RPMI7951 (cell line): ENCODE results near the gene STYK1. TPM values are rescaled to one million over a fixed set of nuclear protein-coding genes. Genes with fewer than 3 reads are reported as not detected.
"Not testable (repeated sequence)": the region's sequence is repeated elsewhere in the genome, so short reads cannot be mapped to it uniquely, and the experiment has no call there.

Source experiments
- DNase-seq: peaks from one replicate; pipeline ENCODE4 v3.0.0-alpha.2; 2012; ENCODE audit warnings: low read depth
- total RNA-seq: library from RNA; depleted of rRNA; stranded (reverse); fragments of >200 nt; shearing (Covaris generic); gene quantifications from 2 replicates; pipeline ENCODE4 v1.2.3, GENCODE V29; 2014

The STYK1 gene
- total RNA-seq, 1 experiment from 2014 or later = 0.84 TPM

GRCh38 chr12:10620078-10620779, 53.6 kb downstream of the STYK1 start:
- DNase-seq = no peak

DNA sequence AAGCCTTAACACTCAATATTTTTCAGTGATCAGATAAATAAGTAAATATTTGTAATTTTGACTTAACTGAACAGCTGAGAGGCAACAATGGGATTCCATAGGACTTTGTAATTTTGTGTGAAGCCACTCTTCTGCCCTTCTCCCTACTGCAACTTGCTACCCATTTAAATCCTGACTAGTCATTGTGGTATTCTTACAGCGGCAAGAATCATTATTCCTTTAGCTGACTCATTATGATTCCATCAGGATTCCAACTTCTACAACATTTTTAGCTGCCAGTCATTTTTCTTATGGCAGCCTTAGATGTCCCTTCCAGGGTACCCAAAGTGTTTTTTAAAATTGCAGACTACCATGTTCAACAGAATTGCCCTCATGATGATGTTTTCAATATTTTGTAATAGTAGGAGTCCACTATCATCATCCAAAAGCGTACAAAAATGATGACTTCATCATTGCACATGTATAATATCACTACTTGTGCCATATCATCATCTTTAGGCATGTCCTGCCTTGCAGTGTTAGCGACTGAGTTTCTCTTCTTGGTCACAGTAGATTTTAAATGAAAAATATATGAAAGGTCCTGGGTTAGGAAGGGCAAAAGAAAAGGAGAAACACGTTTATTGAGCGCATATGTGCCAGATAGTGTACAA, 55.4 kb downstream of the STYK1 start:
- peak; percentile 73 for DNase-seq

DNA sequence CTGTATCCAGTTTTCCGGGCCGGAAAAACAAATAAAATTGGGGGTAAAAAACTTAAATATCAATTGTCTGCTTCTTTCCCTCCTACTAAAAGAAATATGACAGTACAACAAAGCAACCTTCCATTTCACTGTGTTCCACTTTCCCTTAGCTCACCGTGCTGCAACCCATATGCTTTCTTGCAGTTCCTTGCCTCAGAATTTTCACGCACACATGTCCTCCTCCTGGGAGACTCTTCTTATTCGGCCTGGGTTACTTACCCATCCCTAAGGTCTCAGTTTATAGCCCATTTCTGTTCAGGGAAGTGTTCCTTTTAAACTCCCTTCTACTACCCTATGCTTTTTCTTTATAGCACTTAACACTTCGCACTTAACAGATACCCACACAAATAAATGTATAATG, 56.0 kb downstream of the STYK1 start:
- DNase-seq = peak; percentile 28

DNA sequence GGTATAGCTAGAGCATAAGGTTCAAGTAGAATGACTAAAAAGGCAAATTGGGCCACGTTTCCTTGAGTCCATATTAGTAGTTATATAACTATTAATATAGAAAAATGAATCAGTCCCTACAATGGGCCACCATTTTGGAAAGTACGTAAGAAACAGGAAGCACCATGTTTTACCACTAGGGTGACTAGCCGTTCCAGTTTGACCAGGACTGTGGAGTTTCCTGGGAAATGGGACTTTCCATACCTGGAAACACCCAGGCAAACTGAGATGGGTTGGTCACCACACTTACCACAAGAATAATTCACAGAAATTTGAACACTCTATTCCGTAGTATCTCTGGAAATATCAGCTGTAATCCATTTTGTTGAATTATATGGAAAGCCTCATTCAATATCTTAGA, 58.3 kb downstream of the STYK1 start:
- peak; percentile 30 for DNase-seq

DNA sequence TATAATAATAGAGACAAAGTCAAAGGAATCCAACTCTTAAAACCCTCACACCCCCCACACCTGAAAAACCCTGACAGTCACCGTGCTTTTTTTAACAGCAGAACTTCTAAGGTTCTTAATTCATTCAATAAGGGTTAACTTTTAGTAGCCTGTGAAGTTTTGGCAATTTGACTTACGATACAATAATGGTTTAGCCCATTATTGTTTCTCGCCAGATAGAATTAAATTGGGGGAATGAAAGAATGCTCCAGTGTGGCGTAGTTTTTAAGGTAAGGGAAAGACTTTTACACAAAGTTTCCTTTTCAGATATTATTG, 59.8 kb downstream of the STYK1 start:
- no peak for DNase-seq

DNA sequence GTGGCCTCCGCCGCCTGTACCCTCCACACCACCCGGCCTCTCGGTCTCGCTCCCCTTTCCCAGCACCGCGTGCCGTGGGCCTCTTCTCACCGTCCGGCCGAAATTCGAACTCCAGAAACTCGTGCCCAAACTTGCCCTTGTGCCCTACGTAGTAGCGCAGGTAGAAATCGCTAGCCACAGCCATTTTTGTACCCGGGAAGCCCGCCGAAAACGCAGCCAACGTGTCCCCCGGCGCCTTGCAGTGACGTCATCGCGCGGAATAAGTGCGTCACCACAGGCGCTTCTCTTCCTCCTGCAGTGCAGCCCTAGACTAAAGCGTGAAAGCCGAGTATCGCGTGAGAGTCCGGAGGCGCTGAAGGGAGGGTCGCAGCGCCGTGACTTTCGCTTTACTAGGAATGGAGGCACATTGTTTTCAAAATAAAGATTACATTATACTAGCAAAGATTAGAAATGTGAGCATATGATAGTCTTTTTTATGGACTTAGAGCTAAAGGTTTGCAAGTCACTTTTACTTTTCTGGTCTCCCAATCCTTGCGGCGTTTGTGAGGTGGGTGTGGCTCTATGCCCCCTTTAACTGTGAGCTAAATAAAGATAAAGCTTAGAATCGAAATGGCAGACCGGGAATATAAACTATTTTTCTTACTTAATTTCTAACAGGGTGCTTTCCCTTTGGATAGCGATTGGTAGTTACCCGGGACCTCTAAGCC, 60.4 kb downstream of the STYK1 start, which contains the start of gene MAGOHB:
TSS of gene MAGOHB (minus strand) at position 261 of the 707 bp plus-strand sequence. CDS start at position 184, 77 bp downstream.
- peak; percentile 93 for DNase-seq

DNA sequence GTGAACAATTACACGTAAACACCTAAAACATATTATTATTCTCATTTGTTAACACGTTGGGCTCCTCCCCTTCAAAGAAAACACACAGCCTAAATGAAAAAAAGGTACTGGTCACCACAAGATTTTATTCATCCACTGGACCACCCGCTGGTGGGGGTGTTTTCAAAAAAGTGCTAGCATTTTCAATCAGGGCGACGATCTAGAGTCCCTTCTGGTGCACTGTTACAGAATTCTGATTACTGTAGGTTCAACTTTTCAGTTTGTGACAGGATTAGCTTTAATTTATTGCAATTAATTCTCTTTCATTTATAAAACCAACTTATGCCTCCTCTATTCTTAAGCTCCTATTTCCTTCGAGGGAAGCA, 60.9 kb downstream of the STYK1 start:
- DNase-seq = no peak

DNA sequence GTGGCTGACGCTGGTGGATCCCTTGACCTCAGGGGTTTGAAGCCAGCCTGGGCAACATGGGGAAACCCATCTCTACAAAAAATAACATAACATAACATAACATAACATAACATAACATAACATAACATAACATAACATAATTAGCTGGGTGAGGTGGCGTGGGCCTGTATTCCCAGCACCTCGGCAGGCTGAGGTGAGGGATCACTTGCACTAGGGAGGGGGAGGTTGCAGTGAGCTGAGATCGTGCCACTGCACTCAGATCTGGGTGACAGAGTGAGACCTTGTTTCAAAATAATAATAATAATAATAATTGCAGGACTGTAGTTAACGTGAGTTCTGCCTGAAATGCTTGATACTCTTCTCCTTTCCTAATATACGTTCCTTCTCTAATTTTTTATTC, 61.7 kb downstream of the STYK1 start:
- DNase-seq = no peak

DNA sequence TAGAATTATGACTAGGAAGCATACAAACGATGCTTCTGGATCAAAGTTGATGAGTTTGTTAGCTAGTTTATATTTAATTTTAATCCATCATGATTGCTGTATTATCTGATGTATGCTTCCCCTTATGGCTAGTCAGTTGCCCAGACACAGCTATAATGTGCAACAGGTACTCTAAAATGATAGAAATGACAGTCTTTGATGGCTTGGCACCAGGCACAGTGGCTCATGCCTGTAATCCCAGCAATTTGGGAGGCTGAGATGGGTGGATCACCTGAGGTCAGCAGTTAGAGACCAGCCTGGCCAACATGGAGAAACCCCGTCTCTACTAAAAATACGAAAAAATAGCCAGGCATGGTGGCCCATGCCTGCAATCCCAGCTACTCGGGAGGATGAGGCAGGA, 62.6 kb downstream of the STYK1 start:
- DNase-seq = not testable (repeated sequence)

DNA sequence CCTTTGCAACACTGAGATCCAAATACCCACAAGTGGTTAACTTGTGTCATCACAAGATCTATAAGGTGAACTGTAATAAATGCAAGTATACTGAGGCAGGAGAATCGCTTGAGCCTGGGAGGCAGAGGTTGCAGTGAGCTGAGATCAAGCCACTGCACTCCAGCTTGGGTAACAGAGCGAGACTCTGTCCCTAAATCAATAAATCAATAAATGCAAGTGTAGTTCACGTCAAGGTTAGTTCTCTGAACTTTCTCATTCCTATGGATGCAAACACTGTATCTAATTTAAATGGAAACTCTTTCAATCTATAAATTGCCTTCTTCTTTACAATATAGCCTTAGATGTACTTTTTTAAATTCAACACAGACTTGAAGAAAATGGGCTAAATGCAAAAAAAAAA, 63.7 kb downstream of the STYK1 start:
- no peak for DNase-seq

DNA sequence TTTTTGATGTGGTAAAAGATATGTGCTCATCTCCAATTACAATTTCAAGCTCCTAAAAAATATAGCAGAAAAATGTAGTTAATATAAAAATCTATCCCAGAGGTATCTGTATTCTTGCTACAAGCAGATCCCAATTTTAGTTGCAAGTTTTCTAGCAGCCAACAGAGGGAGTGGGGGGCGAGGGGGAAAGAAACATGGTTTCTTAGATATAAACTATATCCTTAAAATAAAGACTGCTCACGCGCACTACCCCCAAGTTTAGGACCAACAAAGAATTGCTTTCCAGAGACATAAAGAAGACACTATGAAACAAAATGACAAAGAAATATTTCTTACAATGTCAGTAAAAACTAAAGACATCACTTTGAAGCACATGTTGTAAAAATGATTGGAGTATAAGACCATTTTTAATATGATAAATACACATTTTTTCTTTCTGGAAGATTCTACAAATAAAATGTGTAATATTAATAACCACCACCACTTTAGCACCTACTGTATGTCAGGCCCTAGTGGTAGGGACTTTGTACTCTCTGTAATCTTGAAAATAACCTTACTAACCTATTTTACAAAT, 65.9 kb downstream of the STYK1 start:
- peak; percentile 14 for DNase-seq

- no peak for DNase-seq
Observed at GRCh38 chr12:10601860-10602259, 72.0 kb downstream of the STYK1 start.

GRCh38 chr12:10600988-10601387, 72.9 kb downstream of the STYK1 start:
- DNase-seq = no peak

DNA sequence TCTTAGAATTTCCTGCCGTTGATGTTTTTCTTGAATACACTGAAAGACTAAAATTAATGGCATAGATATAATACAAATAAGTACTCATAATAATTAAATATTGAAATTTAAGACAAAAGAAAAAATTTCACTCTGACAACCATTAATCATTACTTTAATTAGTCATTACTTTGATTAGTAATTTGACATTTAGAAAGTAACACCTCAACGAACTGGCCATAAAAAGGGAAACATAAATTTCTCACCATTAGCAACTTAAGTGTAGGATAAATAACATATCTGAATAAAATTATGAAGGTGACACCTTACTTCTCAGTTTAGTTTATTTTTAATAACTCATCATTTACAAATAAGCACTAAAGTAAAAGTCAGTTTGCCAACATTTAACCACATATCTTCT, 78.0 kb downstream of the STYK1 start:
- no peak for DNase-seq

GRCh38 chr12:10590966-10591365, 82.9 kb downstream of the STYK1 start:
- DNase-seq = peak; percentile 15

GRCh38 chr12:10584415-10584814, 89.4 kb downstream of the STYK1 start:
- DNase-seq = no peak

DNA sequence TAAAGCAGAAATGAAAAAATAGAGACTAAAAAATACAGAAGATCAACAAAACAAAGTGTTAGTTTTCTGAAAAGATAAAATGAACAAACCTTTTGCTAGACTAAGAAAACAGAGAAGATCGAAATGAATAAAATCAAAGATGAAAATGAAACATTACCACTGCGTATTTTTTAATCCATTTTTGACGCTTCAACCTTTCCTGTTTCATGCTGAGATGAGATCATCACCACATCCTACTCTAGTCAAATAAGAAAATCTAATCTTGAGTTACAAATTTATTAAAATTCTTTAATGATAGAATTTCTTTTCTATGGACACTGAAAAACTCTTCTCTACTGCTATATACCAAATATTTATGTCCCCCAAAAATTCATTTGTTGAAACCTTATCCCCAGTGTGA, 91.1 kb downstream of the STYK1 start:
- no peak for DNase-seq

- not testable (repeated sequence) for DNase-seq
Observed at GRCh38 chr12:10582133-10582532, 91.7 kb downstream of the STYK1 start.

DNA sequence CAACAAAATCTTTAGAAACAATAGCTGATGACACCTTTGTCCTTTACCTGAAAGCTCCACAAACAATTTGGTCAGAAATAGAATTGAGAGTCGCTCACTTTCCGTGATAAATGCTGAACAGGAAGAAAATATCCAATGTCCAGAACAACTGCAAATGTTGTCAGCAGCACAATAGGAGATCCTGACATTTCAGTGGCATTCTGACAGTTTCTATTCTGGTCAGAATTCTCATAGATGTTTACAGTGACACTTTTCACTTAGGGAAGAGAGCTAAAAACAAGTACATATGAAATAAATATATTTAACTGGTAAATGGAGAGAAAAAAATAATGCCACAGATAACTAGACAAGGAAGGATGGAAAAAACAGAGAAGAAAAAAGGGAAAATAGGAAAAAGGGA, 99.5 kb downstream of the STYK1 start:
- no peak for DNase-seq

- peak; percentile 21 for DNase-seq
Observed at GRCh38 chr12:10572021-10572490, 101.8 kb downstream of the STYK1 start.

DNA sequence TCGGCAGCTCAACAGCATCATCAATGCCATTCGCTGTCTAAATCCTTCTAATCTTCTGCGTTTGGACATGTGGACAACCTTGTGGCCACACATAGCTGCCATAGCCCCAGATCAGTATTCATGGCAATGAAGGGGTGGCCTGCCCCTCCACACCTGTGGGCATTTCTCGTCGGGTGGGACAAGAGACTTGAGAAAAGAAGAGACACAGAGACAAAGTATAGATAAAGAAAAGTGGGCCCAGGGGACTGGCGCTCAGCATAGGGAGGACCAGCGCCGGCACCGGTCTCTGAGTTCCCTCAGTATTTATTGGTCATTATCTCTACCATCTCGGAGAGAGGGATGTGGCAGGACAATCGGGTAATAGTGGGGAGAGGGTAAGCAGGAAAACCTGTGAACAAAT, 102.7 kb downstream of the STYK1 start:
- DNase-seq = no peak
